Left lung (tissue), 10 donors: ENCODE results near the gene MRGPRX2. TPM values are rescaled to one million over a fixed set of nuclear protein-coding genes. Genes with fewer than 3 reads are reported as not detected.

Experiments
- ATAC-seq: fragments of 200-7000 bp; cut with Tn5 transposase; one replicate; pipeline ENCODE4 v1.9.1; 2020; ENCODE audit warnings: moderate library complexity
- DNase-seq, 4 donors: peaks; one replicate each; pipeline ENCODE4 v3.0.0-alpha.2; 2013 to 2020
- H3K27ac ChIP-seq, 2 donors: fragments of 200-600 bp; sonication (generic) in 1 of 2; one replicate each; pipeline versions ENCODE4 v1.5.0 to v1.8.0; 2020 to 2021
- H3K27me3 ChIP-seq, 2 donors: fragments of 200-600 bp; sonication (generic) in 1 of 2; one replicate each; pipeline versions ENCODE4 v1.5.0 to v1.8.0; 2020 to 2021
- H3K36me3 ChIP-seq, 2 donors: fragments of 200-600 bp; sonication (generic) in 1 of 2; one replicate each; pipeline versions ENCODE4 v1.5.0 to v1.8.0; 2020 to 2021
- H3K4me1 ChIP-seq, 2 donors: fragments of 200-600 bp; one replicate each; pipeline ENCODE4 v1.8.0; 2021
- H3K4me3 ChIP-seq, 2 donors: fragments of 200-600 bp; sonication (generic) in 1 of 2; one replicate each; pipeline versions ENCODE4 v1.5.0 to v1.8.0; 2020 to 2021; ENCODE audit warnings: mild to moderate bottlenecking in 1 of 2
- H3K9me3 ChIP-seq, 2 donors: fragments of 200-600 bp; sonication (generic) in 1 of 2; one replicate each; pipeline versions ENCODE4 v1.5.0 to v1.8.0; 2020 to 2021
- intact Hi-C, 2 donors: fragments of 100-400 bp; cut with DNase I; formaldehyde crosslinking; loops; one replicate each; pipeline versions ENCODE4 v1.11.2 to v1.14.2; 2022
- polyA plus RNA-seq, 6 donors: library from polyadenylated mRNA; unstranded; fragments of 120-200 nt; gene quantifications; one replicate each; pipeline ENCODE4 v1.2.1, GENCODE V29; 2013; ENCODE audit not compliant: insufficient read length in 6 of 6
- total RNA-seq, 2 donors: library from RNA; stranded (reverse); fragmentation: NEBNext Ultra II Directional; extraction: Animal tissue kit (Norgen Biotek cat#: 25700); gene quantifications; one replicate each; pipeline ENCODE4 v1.2.1, GENCODE V29; 2021
- TF ChIP-seq, protein P1 (sequence below), 2 donors: fragments of 200-600 bp; sonication (generic) in 1 of 2; IDR thresholded peaks; one replicate each; pipeline versions ENCODE4 v1.5.0 to v1.8.0; 2021; ENCODE audit warnings: antibody characterized with exemption in 2 of 2
- donor health status: DM: no; HTN: yes; CAD: no.
- donor health status: DM: no; HTN: no; CAD: no.

Gene MRGPRX2
- total and polyA plus RNA-seq, 8 donors: not detected

DNA sequence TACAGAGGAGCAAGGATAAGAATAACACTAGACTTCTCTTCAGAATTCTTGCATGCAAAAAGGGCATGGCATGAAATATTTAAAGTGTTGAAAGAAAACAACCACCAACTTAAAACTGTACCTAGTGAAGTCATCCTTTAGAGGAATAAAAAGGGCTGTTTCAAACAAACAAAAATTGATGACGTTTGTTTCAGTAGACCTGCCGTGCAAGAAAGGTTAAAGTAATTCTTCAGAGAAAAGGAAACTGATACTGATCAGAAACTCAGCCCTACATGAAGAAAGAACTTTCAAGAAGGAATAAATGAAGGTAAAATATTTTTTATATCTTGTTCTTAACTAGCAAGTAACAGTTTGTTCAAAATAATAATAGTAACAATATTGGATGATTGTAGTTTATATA lies 27.5 kb downstream of the MRGPRX2 start:
- H3K27ac ChIP-seq: no peak overlapping the region
- TF ChIP-seq, protein P1, sequence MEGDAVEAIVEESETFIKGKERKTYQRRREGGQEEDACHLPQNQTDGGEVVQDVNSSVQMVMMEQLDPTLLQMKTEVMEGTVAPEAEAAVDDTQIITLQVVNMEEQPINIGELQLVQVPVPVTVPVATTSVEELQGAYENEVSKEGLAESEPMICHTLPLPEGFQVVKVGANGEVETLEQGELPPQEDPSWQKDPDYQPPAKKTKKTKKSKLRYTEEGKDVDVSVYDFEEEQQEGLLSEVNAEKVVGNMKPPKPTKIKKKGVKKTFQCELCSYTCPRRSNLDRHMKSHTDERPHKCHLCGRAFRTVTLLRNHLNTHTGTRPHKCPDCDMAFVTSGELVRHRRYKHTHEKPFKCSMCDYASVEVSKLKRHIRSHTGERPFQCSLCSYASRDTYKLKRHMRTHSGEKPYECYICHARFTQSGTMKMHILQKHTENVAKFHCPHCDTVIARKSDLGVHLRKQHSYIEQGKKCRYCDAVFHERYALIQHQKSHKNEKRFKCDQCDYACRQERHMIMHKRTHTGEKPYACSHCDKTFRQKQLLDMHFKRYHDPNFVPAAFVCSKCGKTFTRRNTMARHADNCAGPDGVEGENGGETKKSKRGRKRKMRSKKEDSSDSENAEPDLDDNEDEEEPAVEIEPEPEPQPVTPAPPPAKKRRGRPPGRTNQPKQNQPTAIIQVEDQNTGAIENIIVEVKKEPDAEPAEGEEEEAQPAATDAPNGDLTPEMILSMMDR (IDR thresholded peaks at IDR 0.05): no peak
- H3K4me3 ChIP-seq: no peak overlapping the region
- no peak for ATAC-seq
- H3K9me3 ChIP-seq: no peaks in the 10 kb centered on the region
- intact Hi-C loops: no loop called here
- no peaks in the 10 kb centered on the region for H3K36me3 ChIP-seq
- no peak for DNase-seq
- H3K4me1 ChIP-seq: no peaks in the 10 kb centered on the region
- H3K27me3 ChIP-seq: peaks cover 0 to 10% of the 10 kb centered on the region in 2 donors

DNA sequence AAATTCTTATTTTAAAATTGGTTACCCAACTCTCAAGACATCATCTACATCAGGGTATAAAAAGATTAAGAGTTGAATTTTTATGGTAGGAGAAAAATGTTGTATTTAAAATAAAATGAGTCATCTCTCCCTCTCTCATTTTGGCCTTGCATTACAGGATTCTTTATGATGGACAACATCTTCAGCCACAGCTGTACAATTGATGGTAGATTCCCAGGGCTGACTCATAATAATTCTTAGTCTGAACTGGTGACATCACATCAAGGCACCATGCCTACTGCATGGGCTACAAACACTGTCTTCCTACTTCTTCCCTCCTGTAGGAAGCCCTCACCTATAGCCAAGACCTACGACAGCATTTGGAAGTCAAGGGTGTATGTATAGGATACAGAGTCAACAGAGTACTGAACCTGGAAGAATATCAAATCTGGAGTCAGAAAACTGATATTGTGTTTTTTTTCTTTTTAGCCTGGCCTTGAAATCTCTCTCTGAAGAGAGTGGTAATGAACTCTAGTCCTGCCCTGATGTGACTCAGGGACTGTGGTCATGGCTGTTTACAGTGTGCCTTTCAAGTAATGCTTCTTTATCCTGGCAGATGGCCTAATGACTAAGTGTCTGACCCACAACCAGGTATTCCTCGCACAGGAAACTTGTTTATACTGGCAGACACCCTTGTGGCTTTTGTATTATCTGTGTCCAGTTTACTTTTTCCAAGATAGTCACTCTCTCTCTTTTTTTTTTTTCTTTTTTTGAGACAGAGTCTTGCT lies 32.5 kb downstream of the MRGPRX2 start:
- ATAC-seq: peak; percentile 42
- TF ChIP-seq, protein P1 (IDR thresholded peaks at IDR 0.05): no peak
- Histone ChIP-seq H3K36me3 (no peaks in the 10 kb centered on the region), H3K4me3 (no peak overlapping the region), H3K27me3 (peaks cover 0 to 10% of the 10 kb centered on the region in 2 donors), H3K9me3 (no peaks in the 10 kb centered on the region), H3K27ac (no peak overlapping the region), H3K4me1 (no peaks in the 10 kb centered on the region)
- intact Hi-C loops: no loop called here
- DNase-seq: no peak

DNA sequence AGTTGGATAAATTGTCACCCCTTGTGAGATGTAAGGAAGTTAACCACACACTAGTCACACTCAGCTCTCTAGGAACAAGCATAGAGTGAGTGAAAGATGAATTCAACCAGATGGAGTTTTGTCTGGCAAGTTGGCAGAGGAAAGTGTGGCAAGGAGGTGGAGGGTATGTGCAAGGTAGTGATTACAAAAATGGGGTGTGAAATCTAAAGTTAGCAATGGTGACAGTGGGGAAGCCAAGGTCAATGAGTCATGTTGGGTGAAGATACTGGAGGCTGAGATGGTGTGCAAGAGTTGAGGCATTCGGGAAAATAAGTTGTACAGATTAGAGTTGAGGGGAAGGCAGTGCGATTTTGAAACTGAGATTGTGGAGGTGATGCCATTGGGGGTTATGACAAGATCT lies 33.7 kb downstream of the MRGPRX2 start:
- peaks cover 0 to 10% of the 10 kb centered on the region in 2 donors for H3K27me3 ChIP-seq
- H3K4me1 ChIP-seq: no peaks in the 10 kb centered on the region
- no peaks in the 10 kb centered on the region for H3K9me3 ChIP-seq
- no peak overlapping the region for H3K4me3 ChIP-seq
- intact Hi-C loops: no loop called here
- DNase-seq (no peak), ATAC-seq (no peak)
- TF ChIP-seq, protein P1 (IDR thresholded peaks at IDR 0.05): no peak
- H3K36me3 ChIP-seq: no peaks in the 10 kb centered on the region
- no peak overlapping the region for H3K27ac ChIP-seq

DNA sequence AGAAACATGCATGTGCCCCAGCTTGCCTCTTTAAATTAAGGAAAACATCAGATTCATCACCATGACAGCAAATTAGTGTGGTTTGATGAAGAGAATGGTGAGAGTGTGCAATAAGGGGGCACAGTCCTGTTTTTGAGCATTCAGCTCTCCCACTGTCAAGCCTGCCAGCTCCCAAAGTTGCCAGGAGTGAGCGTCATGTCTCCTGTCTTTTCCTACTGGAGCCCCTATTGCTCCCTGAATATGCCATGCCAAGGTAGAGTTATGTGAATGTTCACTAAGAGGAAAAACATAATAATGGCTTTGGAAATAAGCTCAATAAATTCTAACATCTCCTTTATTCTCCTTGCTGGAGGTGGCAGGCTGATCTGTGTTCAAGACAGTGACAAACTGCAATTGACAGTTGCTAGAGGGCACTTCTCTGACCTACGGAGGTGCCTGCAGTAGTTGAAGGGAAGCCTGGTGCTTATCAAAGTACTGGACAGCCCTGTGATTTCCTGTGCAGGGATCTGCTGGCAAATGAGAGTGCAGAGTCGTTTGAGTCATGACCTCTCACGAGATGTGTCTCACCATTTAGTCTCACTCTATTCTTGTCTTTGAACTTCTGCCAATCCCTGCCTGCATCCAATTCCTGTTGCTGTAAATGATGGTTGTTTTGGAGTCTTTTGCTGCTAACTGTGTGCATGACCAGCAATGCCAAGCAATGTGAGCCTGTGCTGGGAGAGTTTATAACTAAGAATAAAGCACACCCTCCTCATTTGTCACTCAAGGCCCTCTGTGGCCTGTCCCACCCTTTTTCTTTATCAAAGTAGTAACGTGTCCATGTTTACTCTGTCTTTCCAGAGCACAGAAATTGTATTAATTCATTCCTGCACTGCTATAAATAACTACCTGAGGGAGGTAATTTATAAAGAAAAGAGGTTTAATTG lies 34.8 kb downstream of the MRGPRX2 start:
- H3K4me3 ChIP-seq: no peak overlapping the region
- H3K9me3 ChIP-seq: no peaks in the 10 kb centered on the region
- ATAC-seq: no peak
- DNase-seq: peak in 2 of 4 donors; percentile 1 to 13
- TF ChIP-seq, protein P1 (IDR thresholded peaks at IDR 0.05): no peak
- no peaks in the 10 kb centered on the region for H3K4me1 ChIP-seq
- peaks cover 0 to 10% of the 10 kb centered on the region in 2 donors for H3K27me3 ChIP-seq
- H3K27ac ChIP-seq: no peak overlapping the region
- no peaks in the 10 kb centered on the region for H3K36me3 ChIP-seq
- intact Hi-C loops: no loop called here

DNA sequence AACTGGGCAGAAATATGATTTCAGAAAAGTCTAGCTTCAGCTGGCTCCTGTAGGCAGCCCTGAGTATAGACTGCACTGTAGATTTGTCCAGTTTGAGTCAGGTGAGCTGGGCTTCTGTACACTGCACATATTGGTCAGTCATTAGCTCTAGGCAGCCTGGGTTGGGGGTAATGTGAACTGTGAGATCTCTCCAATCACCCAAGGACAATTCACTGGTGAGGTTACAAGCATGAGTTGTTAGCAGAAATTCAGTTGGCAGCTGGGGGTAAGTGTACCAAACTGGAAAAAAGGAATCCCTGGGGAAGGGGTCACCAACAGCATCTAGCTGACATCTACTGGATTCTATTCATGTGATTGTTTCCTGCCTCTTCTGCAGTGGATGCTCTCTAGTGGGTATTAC lies 39.7 kb downstream of the MRGPRX2 start:
- TF ChIP-seq, protein P1 (IDR thresholded peaks at IDR 0.05): no peak
- no peaks in the 10 kb centered on the region for H3K9me3 ChIP-seq
- no peak overlapping the region for H3K4me3 ChIP-seq
- H3K27me3 ChIP-seq: peaks cover 0 to 12% of the 10 kb centered on the region in 2 donors
- H3K36me3 ChIP-seq: no peaks in the 10 kb centered on the region
- ATAC-seq (no peak), DNase-seq (no peak)
- H3K4me1 ChIP-seq: no peaks in the 10 kb centered on the region
- no peak overlapping the region for H3K27ac ChIP-seq
- intact Hi-C loops: no loop called here
